Measurements from ENCODE around the gene ADGRG1.
A peak's percentile ranks its signal among the peaks of the same experiment; 100 is the strongest.
"Not testable (repeated sequence)": the region's sequence is repeated elsewhere in the genome, so short reads cannot be mapped to it uniquely, and the experiment has no call there.

ADGRG1 gene

GRCh38 chr16:57698812-57699405 is 70.5 kb downstream of the ADGRG1 start:
- no peak for DNase-seq (ENCODE audit: low spot score)

GRCh38 chr16:57699481-57699880 is 71.1 kb downstream of the ADGRG1 start:
- no peak for DNase-seq (ENCODE audit: low spot score)

- DNase-seq (ENCODE audit: low spot score) = no peak
Observed at GRCh38 chr16:57699899-57700298, 71.5 kb downstream of the ADGRG1 start.

GRCh38 chr16:57700781-57701551 is 72.5 kb downstream of the ADGRG1 start:
- no peak for DNase-seq (ENCODE audit: low spot score)

- no peak for DNase-seq (ENCODE audit: low spot score)
Observed at GRCh38 chr16:57701759-57702371, 73.4 kb downstream of the ADGRG1 start.

- DNase-seq (ENCODE audit: low spot score) = no peak
Observed at GRCh38 chr16:57703416-57704010, 75.1 kb downstream of the ADGRG1 start.

- DNase-seq (ENCODE audit: low spot score) = no peak
Observed at GRCh38 chr16:57704011-57704904, 75.8 kb downstream of the ADGRG1 start.

- no peak for DNase-seq (ENCODE audit: low spot score)
Observed at GRCh38 chr16:57704905-57705852, 76.7 kb downstream of the ADGRG1 start.

GRCh38 chr16:57706717-57707116 is 78.3 kb downstream of the ADGRG1 start:
- DNase-seq (ENCODE audit: low spot score) = no peak

GRCh38 chr16:57707331-57707730 is 78.9 kb downstream of the ADGRG1 start:
- DNase-seq (ENCODE audit: low spot score) = no peak

- no peak for DNase-seq (ENCODE audit: low spot score)
Observed at GRCh38 chr16:57708168-57708567, 79.7 kb downstream of the ADGRG1 start.

GRCh38 chr16:57709663-57710062 is 81.2 kb downstream of the ADGRG1 start:
- DNase-seq (ENCODE audit: low spot score) = no peak

GRCh38 chr16:57711346-57711745 is 82.9 kb downstream of the ADGRG1 start:
- DNase-seq (ENCODE audit: low spot score) = peak; percentile 7

- DNase-seq (ENCODE audit: low spot score) = no peak
Observed at GRCh38 chr16:57711993-57712392, 83.6 kb downstream of the ADGRG1 start.

- DNase-seq (ENCODE audit: low spot score) = not testable (repeated sequence)
Observed at GRCh38 chr16:57712569-57712968, 84.1 kb downstream of the ADGRG1 start.

GRCh38 chr16:57713596-57713995 is 85.2 kb downstream of the ADGRG1 start:
- no peak for DNase-seq (ENCODE audit: low spot score)

- no peak for DNase-seq (ENCODE audit: low spot score)
Observed at GRCh38 chr16:57714047-57714446, 85.6 kb downstream of the ADGRG1 start.
